ENCODE results near the gene CPXM1.

The CPXM1 gene

DNA sequence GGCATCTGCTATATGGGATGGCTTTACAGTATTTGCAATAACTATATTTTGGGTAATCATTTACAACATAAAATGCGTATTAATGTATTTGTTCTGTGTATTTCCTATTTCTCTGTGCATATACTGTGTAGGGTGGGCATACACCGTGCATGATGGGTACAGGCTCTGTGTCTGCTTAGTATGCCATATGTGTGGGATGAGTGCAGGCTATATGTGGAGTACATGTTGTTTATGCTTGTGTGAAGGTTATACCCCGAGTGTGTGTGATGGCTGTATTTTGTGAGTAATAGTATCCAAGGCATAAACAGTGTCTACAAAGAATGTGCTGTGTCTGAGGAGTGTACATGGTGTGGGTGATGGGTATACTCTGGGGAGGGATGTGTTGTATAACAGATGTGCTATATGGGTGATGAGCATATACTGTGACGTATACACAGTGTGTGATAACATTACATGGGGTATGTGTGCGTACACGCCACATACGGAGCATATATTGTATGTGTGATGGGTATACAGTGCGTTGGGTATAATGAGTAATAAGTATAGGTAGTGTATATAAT, 52.7 kb downstream of the CPXM1 start:
- DNase-seq, result no peak

DNA sequence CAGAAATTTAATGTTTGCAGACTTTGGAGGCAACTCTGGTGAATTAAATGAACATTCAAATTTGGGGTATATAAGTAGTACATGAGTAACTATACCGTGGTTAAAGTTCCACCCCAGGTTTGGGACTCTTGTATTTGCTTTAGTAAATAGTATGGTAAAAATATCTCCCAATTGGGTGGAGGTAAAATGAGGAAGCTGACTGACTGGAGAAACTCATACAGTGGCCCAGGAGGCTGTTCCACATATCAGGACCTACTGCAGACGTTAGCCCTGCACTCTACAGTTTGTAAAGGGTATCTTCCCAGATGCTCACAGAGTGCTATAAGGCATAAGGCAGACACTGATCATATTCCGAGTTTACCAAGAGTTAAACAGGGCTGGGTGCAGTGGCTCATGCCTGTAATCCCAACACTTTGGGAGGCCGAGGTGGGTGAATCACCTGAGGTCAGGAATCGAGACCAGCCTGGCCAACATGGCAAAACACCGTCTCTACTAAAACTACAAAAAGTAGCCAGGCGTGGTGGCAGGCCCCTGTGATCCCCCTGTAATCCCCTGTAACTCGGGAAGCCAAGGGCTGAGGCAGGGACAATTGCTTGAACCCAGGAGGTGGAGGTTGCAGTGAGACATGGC, 53.7 kb downstream of the CPXM1 start:
- no peak for DNase-seq

DNA sequence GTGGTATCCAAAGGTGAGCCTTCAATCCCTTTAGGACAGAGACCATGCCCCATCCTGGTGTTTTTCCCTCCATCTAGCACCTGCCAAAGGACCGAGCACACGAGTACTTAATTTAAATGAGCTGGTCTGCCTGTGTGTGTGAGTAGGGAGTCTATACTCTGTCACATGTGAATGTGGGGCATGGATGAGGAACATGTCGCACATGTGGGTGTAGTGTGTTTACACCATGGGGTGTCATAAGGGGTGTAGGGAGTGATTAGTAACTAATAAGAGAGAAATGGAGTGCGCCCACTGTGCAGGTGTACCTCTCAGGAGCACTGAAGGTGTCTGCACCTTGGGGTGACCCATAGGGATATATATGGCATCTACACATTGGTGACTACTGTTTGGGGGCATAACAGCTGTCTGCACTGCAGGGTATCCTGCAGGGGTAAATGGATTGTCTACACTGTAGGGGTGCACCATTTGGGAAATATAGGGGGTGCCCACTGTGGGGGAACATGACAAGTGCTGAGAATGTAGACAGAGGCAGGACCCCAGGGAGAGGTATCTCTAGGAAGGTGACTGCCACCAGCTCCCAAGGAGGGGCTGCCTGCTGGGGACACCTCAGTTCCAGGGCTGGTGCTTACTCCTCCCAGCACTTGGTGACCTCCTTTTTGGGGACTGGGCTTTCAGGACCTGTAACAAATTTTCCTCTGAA, 54.3 kb downstream of the CPXM1 start:
- DNase-seq, result no peak

DNA sequence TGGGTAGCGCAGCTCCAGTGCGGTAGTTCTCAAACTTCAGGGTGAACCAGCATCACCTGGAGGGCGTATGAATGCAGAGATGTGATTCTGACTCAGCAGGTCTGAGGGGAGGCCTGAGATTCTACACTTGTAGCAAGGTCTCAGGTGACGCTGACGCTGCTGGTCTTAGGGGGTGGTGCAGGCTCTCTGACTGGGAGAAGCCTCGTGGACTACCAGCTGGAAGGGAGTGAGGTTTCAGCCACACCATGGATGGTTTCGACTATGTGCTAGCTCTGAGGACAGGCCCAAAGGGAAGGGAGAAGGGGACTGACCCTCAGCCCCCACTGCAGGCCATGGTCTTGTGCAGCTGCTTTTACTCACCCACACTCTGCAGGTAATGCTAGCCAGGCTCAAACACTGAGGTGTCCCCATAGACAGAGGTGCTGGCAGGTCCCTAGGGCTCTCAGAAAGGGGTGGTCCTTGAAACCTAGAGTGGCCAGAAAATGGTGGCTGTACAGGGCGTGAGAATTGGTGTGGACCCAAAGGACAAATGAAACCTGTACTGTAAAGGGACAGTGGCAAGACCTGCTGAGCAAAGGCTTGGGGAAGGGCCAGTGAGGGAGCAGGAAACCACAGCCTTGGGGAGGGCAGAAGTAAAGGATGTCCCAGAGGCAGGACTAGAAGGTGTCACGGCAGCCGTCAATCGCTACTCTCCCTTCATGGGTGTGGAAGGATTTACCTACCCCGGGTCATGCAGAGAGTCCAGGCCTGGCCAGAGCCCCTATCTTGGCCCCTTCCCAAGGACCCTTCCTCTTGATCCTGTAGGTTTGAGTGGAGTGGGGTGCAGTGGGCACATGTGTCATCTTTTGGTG, 55.1 kb downstream of the CPXM1 start:
- no peak for DNase-seq

Data from DMS53 (cell line).